ENCODE data around the gene CYP2S1. TPM values are rescaled to one million over a fixed set of nuclear protein-coding genes. Genes with fewer than 3 reads are reported as not detected.

Gene CYP2S1
- polyA plus RNA-seq, 3 donors = 0.25 to 0.86 (median 0.82) TPM

DNA sequence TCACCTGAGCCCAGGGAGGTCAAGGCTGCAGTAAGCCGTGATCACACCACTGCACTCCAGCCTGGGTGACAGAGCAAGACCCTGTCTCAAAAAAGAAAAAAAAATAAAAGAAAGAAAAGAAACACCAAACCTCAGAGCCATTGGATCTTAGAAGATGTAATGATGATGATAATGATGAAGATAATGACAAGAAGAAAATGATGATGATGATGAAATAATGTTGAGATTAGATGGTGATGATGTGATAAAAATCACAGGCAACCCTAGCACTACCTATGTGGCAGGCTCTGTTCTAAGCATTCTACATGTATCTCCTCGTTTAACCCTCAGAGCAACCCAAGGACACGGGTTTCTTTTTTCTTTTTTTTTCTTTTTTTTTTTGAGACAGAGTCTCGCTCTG lies 51.1 kb downstream of the CYP2S1 start:
- no peak for DNase-seq (ENCODE audit: extremely low read depth in 1 of 11, low read depth in 9 of 11, low spot score in 4 of 11)

DNA sequence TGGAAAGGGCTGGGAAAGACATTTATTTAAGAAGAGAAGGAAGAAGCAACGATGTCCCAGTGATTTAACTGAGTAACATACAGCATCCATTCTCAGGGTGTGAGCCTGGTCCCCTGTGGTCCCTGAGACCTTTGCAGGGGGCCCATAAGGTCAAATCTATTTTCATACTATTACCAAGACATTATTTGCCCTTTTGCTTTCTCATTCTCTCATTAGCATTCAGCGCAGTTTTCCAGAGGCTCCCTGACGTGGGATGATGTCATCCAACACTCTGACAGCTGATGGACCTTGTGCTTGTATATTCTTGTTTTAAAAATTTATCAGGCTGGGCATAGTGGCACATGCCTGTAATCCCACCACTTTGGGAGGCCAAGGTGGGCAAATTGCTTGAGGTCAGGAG lies 52.8 kb downstream of the CYP2S1 start:
- DNase-seq (ENCODE audit: extremely low read depth in 1 of 11, low read depth in 9 of 11, low spot score in 4 of 11) = no peak

DNA sequence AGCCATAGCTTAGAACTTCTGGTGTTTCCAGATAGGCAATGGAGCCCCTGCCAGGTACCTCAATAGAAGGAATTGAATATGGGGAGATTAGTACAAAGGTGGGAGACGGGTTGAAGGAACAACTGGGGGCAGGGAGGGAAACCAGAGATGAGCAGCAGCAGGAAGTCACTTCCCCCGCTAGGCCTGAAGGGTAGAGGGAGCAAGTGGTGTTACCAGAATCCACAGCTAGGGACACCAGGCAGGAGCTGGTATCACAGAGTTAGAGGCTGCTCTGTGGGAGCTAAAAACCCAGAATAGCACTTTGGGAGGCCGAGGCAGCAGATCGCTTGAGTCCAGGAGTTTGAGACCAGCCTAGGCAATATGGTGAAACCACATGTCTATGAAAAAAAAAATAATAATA lies 55.9 kb downstream of the CYP2S1 start:
- DNase-seq (ENCODE audit: extremely low read depth in 1 of 11, low read depth in 9 of 11, low spot score in 4 of 11) = no peak

DNA sequence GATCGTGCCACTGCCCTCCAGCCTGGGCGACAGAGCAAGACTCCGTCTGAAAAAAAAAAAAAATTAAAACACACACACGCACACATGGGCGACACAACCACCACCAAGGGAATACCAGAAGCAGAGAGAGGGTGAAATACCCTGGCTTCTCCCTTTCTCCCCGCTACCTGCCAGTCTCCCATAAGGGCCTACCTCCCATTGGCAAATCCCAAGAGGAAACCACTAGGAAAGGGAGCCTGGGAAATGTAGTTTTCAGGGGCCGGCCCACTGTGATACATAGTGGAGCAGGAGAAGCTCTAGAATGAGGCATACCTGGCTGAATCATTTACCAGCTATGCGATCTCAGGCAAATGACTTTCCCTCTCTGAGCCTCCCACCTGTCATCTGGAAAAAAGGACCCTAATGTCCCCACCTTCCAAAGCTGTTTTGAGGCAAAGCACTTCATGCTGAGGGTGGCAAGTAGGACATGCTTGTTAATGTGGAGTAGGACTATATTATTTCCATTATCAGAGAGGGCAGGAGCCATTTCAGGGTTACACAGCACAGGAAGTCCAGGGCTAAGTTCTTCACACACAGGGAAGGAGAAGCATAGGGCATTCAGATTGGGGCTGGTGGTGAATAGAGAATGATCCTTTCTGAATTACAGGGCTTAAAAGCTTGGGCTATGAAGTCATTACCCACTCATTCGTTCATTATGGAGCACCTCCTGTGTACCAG lies 56.8 kb downstream of the CYP2S1 start:
- DNase-seq (ENCODE audit: extremely low read depth in 1 of 11, low read depth in 9 of 11, low spot score in 4 of 11) = no peak

DNA sequence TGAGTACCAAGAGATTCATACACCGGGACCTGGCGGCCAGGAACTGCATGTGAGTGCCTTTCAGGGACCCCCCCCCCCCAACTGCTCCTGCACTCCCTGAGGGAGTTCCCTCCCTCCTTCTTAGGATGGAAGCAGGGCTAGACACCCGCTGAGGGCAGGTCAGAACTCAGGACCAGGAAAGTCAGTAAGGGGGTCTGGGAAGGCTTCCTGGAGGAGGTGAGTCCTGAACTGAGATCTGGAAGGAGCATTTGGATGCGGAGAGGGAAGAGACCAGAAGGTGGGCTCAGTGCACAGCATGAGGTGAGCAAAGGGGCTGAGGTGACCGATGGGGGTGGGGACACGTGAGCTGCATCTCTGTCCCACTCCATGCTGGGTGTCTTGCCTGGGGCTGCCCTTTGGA lies 60.6 kb downstream of the CYP2S1 start:
- DNase-seq (ENCODE audit: extremely low read depth in 1 of 11, low read depth in 9 of 11, low spot score in 4 of 11) = no peak

DNA sequence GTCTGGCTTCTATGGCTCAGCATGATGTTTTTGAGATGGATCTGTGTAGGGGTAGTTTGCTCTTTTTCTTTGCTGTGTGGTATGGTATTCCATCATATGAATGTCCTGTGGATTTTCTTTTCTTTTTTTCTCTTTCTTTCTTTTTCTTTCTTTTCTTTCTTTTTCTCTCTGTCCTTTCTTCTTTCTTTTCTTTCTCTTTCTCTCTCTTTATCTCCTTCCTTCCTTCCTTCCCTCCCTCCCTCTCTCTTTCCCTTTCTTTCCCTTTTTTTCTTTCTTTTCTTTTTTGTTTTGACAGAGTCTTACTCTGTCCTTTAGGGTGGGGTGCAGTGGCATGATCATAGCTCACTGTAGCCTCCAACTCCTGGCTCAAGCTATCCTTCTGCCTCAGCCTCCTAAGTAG lies 62.2 kb downstream of the CYP2S1 start:
- DNase-seq (ENCODE audit: extremely low read depth in 1 of 11, low read depth in 9 of 11, low spot score in 4 of 11) = no peak

Other genes starting within 250 kb of the CYP2S1 start
- 1 to 10 TPM; 1.6 to 3.3 (median 3.0) TPM for gene CYP2B6, start 201.9 kb upstream of the CYP2S1 start, polyA plus RNA-seq (ENCODE audit: insufficient read length in 3 of 3)
- gene CYP2A13, start 104.8 kb upstream of the CYP2S1 start, polyA plus RNA-seq (ENCODE audit: insufficient read length in 3 of 3) = not detected
- under 1 TPM in 1 of 3 donors, not detected in 2; 0.33 TPM for gene CYP2F1, start 78.8 kb upstream of the CYP2S1 start, polyA plus RNA-seq (ENCODE audit: insufficient read length in 3 of 3)
- gene AXL, start 26.0 kb downstream of the CYP2S1 start, polyA plus RNA-seq (ENCODE audit: insufficient read length in 3 of 3) = 10 to 100 TPM; 31.6 to 37.6 (median 34.5) TPM
- 100 to 1,000 TPM; 200 to 215 (median 202) TPM for gene HNRNPUL1, start 71.2 kb downstream of the CYP2S1 start, polyA plus RNA-seq (ENCODE audit: insufficient read length in 3 of 3)
- 10 to 100 TPM; 30.9 to 37.8 (median 32.5) TPM for gene CCDC97, start 117.0 kb downstream of the CYP2S1 start, polyA plus RNA-seq (ENCODE audit: insufficient read length in 3 of 3)
- gene TGFB1, start 160.7 kb downstream of the CYP2S1 start, polyA plus RNA-seq (ENCODE audit: insufficient read length in 3 of 3) = 10 to 100 TPM; 24.4 to 35.0 (median 32.8) TPM
- 10 to 100 TPM in 1 of 3 donors, 1 to 10 TPM in 2; 5.8 to 10.4 (median 9.4) TPM for gene B9D2, start 170.9 kb downstream of the CYP2S1 start, polyA plus RNA-seq (ENCODE audit: insufficient read length in 3 of 3)
- gene TMEM91, start 183.3 kb downstream of the CYP2S1 start, polyA plus RNA-seq (ENCODE audit: insufficient read length in 3 of 3) = 10 to 100 TPM; 13.2 to 27.3 (median 13.6) TPM
- 10 to 100 TPM; 16.8 to 20.1 (median 17.4) TPM for gene EXOSC5, start 204.1 kb downstream of the CYP2S1 start, polyA plus RNA-seq (ENCODE audit: insufficient read length in 3 of 3)
- 10 to 100 TPM; 28.6 to 45.9 (median 43.9) TPM for gene BCKDHA, start 204.6 kb downstream of the CYP2S1 start, polyA plus RNA-seq (ENCODE audit: insufficient read length in 3 of 3)
- 1 to 10 TPM; 2.1 to 3.9 (median 3.3) TPM for gene B3GNT8, start 234.2 kb downstream of the CYP2S1 start, polyA plus RNA-seq (ENCODE audit: insufficient read length in 3 of 3)
- 10 to 100 TPM; 50.5 to 73.2 (median 59.1) TPM for gene DMAC2, start 246.7 kb downstream of the CYP2S1 start, polyA plus RNA-seq (ENCODE audit: insufficient read length in 3 of 3)
- 1 to 10 TPM; 4.2 to 7.2 (median 6.2) TPM for gene ERICH4, start 249.9 kb downstream of the CYP2S1 start, polyA plus RNA-seq (ENCODE audit: insufficient read length in 3 of 3)